ENCODE results near the gene UBALD1. TPM values are rescaled to one million over a fixed set of nuclear protein-coding genes. Genes with fewer than 3 reads are reported as not detected.

The UBALD1 gene
- total and polyA plus RNA-seq, 9 of the 15 experiments (the other 6 are each of a cell fraction or from before 2014, with no cell fraction given): 1.3 to 38.0 (median 6.2) TPM; not detected in 2

- 57% methylated on average over 15 of the region's 15 CpGs for WGBS (ENCODE audit: insufficient coverage, low coverage, missing lambda C conversion rate)
- Histone ChIP-seq H3K9me1 (ENCODE audit: control insufficient read depth, insufficient read depth, low read length) (no peaks in the 10 kb centered on the region), H3K79me2 (ENCODE audit: control insufficient read depth, insufficient read depth, low read length) (no peaks in the 10 kb centered on the region), H3K36me3 (ENCODE audit: control insufficient read depth, insufficient read depth, low read length) (no peaks in the 10 kb centered on the region), H2AFZ (ENCODE audit: low read depth, low read length) (no peak overlapping the region), H3K27me3 (ENCODE audit: control insufficient read depth in 2 of 2, insufficient read depth in 2 of 2, low read length in 2 of 2) (peaks cover 16 to 58% of the 10 kb centered on the region in 2 experiments; a peak in 4 of 5 replicates), H3K27ac (ENCODE audit: extremely low read depth, low read depth, low read length) (no peak overlapping the region), H3K9ac (ENCODE audit: insufficient read depth in 1 of 2, low read depth in 2 of 2, low read length in 2 of 2) (no peak overlapping the region), H3K4me1 (replicated peaks in 1 of 2; ENCODE audit: control insufficient read depth in 2 of 2, insufficient read depth in 2 of 2, low read length in 2 of 2) (peaks cover 0 to 3% of the 10 kb centered on the region in 2 experiments; a peak in 1 of 5 replicates), H3K9me3 (replicated peaks; ENCODE audit: control insufficient read depth, insufficient read depth, low read depth, low read length) (no peaks in the 10 kb centered on the region), H3K4me2 (ENCODE audit: insufficient read depth, low read length) (no peak overlapping the region), H4K20me1 (replicated peaks; ENCODE audit: control insufficient read depth, insufficient read depth, low read length) (no peaks in the 10 kb centered on the region), H3K4me3 (no peak overlapping the region)
- POLR2A ChIA-PET: no interaction called here
- BruUV-seq (replicated peaks): no TSS peak
- intact Hi-C loops (cut with micrococcal nuclease) (no loop called here), in situ Hi-C loops (cut with MboI) (no loop called here)
- ATAC-seq (no peak), DNase-seq (ENCODE audit: extremely low read depth in 1 of 4, low spot score in 3 of 4) (no peak), FAIRE-seq (no peak)
- CTCF ChIA-PET (ENCODE audit: low intra/inter-chr PET ratio): no interaction called here
- TF ChIP-seq CAMTA2 (CRISPR knock-in tag; conservative IDR thresholded peaks at IDR 0.05) (no peak), SETDB1 (IDR thresholded peaks at IDR 0.05; ENCODE audit: low read length) (no peak), DMBX1 (CRISPR knock-in tag; IDR thresholded peaks at IDR 0.05; ENCODE audit: borderline replicate concordance) (no peak), CTBP1 (IDR thresholded peaks at IDR 0.05; ENCODE audit: borderline replicate concordance) (no peak), AFF1 (IDR thresholded peaks at IDR 0.05; ENCODE audit: low read depth in 1 of 2, partially characterized antibody in 2 of 2) (no peak), TGIF2 (CRISPR knock-in tag; IDR thresholded peaks at IDR 0.05) (no peak), KAT8 (IDR thresholded peaks at IDR 0.05; ENCODE audit: low read depth) (no peak), ZFP30 (CRISPR knock-in tag; IDR thresholded peaks at IDR 0.05; ENCODE audit: borderline replicate concordance) (no peak), HOMEZ (CRISPR knock-in tag; IDR thresholded peaks at IDR 0.05) (no peak), ARID3A (IDR thresholded peaks at IDR 0.05; ENCODE audit: borderline replicate concordance, low read depth, low read length) (no peak), KLF1 (tag; IDR thresholded peaks at IDR 0.05) (no peak), PTBP1 (IDR thresholded peaks at IDR 0.05; ENCODE audit: low read depth, low read length) (no peak), HDAC2 (IDR thresholded peaks at IDR 0.05) (no peak), ZNF280A (IDR thresholded peaks at IDR 0.05; ENCODE audit: low read depth, partially characterized antibody) (no peak), KLF16 (IDR thresholded peaks at IDR 0.05) (no peak)
Observed at GRCh38 chr16:4576008-4576407, 38.7 kb downstream of the UBALD1 start.
